ENCODE measurements around the gene THBS2.

DNA sequence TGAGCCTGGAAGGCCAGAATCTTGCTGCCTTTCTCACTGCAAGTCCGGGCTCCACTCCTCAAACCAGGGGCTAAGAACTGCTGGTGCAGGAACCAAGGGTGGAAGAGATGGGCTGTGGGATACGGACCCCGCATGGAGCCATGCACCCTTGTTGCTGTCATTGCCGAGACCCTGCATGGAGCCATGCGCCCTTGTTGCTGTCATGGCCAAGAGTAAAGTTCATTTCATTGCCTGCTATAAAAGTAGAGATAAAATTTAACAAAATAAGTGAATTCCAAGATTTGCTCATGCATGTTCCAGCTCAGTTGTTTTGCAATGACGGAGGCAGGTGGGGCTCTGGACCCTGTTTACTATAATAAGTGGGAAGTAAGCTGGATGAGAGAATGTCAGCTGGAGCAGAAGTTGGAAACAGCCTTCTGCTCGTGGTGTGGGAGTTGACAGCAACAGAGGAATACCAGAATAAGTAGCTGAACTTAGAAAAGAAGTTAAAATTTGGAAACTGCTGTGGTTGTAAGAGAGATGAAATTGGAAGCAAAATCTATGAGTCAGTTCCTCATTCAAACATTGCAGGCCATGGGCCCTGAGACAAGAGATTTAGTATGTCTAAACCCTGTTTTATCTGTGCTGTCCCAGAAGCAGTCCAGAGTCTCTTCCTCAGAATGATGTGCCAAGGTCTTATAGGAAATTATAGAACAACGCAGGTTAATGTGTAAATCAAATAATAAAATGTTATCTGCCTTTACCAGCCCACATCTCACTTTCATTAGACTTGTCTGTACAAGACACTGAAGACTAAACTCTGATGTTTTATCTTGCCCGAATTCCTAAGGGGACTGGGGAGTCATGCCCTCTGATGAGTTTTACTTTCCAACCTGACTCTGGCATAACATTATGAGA, 15.8 kb upstream of the THBS2 start:
- TF ChIP-seq, protein P1, sequence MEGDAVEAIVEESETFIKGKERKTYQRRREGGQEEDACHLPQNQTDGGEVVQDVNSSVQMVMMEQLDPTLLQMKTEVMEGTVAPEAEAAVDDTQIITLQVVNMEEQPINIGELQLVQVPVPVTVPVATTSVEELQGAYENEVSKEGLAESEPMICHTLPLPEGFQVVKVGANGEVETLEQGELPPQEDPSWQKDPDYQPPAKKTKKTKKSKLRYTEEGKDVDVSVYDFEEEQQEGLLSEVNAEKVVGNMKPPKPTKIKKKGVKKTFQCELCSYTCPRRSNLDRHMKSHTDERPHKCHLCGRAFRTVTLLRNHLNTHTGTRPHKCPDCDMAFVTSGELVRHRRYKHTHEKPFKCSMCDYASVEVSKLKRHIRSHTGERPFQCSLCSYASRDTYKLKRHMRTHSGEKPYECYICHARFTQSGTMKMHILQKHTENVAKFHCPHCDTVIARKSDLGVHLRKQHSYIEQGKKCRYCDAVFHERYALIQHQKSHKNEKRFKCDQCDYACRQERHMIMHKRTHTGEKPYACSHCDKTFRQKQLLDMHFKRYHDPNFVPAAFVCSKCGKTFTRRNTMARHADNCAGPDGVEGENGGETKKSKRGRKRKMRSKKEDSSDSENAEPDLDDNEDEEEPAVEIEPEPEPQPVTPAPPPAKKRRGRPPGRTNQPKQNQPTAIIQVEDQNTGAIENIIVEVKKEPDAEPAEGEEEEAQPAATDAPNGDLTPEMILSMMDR (IDR thresholded peaks at IDR 0.05; ENCODE audit: insufficient read depth, low read length) = no peak
- TF ChIP-seq POLR2AphosphoS5 (IDR thresholded peaks at IDR 0.05; ENCODE audit: low read depth) = no peak

Data from HL-60 (cell line).